ENCODE results near the gene KRTAP25-1.

DNA sequence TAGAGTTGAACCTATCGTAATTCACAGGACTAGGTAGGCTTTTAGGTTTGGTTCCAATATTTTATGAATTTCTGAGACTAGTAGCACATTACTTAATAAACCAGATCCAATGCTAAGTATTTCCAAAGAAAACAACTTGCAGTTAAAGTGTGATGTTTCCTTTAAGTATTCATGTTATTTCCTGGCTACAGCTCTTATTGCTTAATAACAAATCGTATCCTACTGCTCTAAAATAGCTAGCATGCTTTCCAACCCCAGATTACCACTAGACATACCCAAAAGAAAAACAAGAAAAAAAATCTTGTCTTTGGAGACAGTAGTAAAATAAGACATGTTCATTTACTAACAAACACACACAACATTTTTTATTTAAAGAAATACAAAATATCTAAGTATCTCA is 47.3 kb upstream of the KRTAP25-1 start:
- TF ChIP-seq, protein P1, sequence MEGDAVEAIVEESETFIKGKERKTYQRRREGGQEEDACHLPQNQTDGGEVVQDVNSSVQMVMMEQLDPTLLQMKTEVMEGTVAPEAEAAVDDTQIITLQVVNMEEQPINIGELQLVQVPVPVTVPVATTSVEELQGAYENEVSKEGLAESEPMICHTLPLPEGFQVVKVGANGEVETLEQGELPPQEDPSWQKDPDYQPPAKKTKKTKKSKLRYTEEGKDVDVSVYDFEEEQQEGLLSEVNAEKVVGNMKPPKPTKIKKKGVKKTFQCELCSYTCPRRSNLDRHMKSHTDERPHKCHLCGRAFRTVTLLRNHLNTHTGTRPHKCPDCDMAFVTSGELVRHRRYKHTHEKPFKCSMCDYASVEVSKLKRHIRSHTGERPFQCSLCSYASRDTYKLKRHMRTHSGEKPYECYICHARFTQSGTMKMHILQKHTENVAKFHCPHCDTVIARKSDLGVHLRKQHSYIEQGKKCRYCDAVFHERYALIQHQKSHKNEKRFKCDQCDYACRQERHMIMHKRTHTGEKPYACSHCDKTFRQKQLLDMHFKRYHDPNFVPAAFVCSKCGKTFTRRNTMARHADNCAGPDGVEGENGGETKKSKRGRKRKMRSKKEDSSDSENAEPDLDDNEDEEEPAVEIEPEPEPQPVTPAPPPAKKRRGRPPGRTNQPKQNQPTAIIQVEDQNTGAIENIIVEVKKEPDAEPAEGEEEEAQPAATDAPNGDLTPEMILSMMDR (IDR thresholded peaks at IDR 0.05; ENCODE audit: borderline replicate concordance, extremely low read depth, low read length, poor library complexity, severe bottlenecking), result no peak
- no peak for TF ChIP-seq EZH2 (IDR thresholded peaks at IDR 0.05; ENCODE audit: borderline replicate concordance, low read depth, low read length, severe bottlenecking)

Measured in DND-41 (cell line).